HG02623 (cell line): ENCODE measurements around the gene FBXW8.

ENCODE experiments used
- ATAC-seq: cut with Tn5 transposase; IDR thresholded peaks from one replicate; pipeline ENCODE4 v1.9.1; 2021; ENCODE audit warnings: moderate library complexity; ENCODE audit not compliant: unreplicated experiment

Gene FBXW8

DNA sequence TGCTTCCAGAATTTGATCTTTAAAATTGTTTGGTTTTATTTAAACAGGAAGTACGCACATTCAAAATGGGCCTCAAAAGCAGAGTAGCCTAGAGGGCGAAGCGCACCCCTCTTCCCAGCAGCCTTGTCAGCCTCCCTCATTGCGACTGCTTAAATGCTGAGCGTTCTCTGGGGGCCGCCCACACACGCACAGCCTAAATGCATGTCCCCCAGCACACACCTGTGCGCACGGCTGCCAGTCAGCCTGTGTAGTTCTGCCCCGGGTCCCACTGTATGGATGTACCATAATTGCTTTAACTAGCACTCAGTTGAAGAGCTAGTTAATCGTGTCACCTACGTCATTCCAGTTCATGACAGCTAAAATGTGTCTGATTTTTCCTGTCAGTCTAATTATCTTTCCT is 109.1 kb downstream of the FBXW8 start:
- ATAC-seq = no peak

- ATAC-seq = no peak
Measured at GRCh38 chr12:117020536-117021220, 109.9 kb downstream of the FBXW8 start.

DNA sequence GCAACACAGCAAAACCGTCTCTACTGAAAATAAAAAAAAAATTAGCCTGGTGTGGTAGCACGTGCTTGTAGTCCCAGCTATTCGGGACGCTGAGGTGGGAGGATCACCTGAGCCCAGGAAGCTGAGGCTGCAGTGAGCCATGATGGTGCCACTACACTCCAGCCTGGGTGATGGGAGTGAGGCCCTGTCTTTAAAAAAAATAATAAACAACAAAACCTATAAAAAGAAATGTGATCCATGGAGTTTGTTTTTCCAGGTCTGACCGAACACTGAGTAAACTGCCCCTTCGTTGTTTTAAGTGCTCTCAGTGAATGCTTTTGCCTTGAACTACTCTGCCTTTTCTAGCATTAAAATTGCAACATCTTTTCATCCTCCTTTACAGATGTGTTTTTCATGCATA is 111.7 kb downstream of the FBXW8 start:
- ATAC-seq = no peak

DNA sequence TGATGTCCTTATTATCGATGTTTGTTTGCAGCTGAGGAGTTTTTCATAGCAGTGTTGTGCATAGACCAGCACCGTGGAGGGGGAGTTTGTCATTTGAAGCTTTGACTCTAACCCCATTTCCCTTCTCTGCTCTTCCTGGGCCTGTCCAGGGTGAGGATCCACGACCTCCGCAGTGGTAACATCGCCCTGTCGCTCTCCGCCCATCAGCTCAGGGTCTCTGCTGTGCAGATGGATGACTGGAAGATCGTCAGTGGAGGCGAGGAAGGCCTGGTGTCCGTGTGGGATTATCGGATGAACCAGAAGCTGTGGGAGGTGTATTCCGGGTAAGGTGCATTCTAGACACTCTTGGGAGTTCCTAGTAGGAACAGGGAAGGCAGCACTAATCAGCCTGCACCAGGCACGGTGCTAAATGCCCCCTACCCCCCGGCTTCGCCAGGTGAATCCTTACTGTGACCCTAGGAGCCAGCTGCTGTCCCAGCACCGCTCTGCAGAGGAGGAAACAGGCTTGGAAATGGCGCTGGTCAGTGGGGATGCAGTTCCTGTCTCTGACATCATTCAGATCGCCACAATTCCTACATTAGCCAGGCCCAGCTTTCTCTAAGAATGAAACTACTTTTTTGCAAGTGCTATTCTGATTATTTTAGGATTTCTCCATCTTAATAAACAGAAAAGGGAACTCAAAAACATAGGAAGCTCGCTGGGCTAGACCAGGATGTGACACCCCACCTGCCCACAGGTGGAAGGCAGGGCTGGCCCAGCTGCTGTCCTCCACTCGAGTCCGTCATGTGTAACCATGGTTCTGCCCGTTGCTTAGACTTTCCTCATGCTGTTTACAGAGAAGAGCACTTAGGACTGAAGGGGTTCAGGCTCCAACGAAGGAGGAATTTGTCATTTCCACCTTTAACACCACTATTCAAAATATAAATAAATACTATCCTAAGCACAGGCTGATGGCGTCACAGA is 113.5 kb downstream of the FBXW8 start:
- no peak for ATAC-seq

DNA sequence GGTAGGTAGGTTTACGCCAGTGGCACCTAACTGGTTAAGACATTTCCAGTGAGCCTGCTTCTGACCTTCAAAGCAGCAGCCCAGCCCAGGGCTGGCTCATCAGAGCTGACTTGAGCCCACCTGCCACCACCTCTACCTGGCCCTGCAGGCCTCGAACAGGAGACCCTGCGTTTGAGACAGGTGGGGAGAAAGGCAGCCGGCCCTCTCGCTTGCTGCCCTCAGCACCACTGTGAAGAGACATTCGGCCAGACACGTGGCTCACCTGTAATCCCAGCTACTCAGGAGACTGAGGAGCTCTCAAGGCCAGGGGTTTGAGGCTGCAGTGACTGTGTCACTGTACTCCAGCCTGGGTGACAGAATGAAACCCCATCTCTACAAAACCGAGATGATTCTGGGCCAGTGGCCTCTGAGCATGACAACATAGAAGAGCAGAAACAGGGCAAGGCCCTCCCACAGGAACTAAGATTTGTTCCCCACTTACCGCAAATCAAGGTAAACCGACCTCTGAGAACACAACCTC is 114.3 kb downstream of the FBXW8 start:
- no peak for ATAC-seq

GRCh38 chr12:117025481-117026151 is 114.9 kb downstream of the FBXW8 start:
- no peak for ATAC-seq

DNA sequence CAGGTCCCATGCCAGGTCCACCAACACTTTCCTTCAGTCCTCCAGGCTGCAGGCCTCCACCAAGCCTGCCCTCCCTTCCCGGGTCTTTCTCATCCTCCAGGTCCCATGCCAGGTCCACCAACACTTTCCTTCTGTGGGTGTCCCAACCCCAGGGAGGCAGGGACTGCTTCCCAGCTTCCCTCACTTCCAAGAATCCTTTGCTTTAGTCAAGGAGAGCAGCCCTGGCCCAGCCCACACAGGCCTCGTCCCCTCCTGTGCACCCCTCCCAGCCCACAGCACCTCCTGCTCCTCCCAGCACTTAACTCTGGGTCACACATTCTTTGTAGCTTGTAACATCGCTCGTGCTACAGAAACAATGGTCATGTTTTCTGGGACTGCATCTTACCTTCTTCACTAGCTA is 115.6 kb downstream of the FBXW8 start:
- no peak for ATAC-seq

DNA sequence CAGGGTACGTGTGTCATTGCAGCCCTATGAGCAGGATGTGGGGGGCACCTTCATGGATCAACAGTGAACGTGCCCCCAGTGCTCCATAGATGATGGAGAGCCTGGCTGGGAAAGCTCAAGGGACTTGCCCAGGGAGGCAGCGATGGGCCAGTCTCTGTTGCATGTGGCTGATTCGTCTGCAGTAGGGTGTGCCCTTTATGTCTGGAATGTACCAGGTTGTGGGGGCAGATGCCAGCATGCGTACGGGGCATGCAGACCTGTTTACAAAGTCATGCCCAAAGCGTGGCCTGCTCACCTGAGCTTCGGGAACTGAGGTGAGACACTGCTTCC is 116.1 kb downstream of the FBXW8 start:
- ATAC-seq = no peak

GRCh38 chr12:117027251-117028086 is 116.7 kb downstream of the FBXW8 start:
- ATAC-seq = no peak

- no peak for ATAC-seq
Measured at GRCh38 chr12:117028254-117028653, 117.5 kb downstream of the FBXW8 start.

GRCh38 chr12:117030187-117030900 is 119.6 kb downstream of the FBXW8 start:
- ATAC-seq = no peak

- ATAC-seq = no peak
Measured at GRCh38 chr12:117031843-117032592, 121.3 kb downstream of the FBXW8 start.

DNA sequence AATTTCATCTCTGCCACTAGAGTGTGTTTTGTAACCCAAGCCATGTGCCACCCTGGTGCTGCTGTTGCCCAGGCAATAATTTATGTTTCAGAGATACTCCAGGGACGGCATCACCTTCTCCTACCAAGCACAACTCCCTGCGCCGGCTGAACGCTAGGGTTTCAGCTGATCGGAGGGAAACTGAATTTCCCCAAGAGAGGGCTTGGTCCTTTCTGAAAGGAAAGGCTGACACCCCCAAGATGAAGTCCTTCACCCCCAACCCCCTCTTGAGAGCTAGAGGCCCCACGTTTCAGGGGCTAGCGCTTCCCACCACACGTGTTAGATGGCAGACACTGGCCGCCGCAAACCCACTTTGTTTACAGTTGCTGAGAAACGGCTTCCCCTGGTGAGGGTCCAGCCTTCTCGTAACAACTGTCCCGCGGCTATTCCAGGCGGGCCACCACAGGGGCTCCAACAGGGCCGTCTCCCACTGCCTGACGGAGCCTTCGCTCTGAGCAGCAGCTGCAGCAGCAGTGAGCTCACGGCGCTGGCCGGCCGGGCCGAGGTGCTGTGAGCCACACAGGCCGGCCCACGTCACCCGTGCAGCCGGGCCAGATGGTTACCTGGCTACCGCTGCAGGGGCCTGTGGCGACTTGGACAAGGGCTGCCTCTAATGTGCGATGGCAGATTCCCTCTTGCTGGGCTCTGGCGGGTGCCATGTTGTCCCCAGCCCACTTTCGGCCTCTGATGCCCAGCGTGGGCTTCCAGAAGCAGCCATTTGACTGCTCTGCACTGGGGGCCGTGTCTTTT is 122.0 kb downstream of the FBXW8 start:
- no peak for ATAC-seq

GRCh38 chr12:117033382-117034221 is 122.9 kb downstream of the FBXW8 start:
- no peak for ATAC-seq

DNA sequence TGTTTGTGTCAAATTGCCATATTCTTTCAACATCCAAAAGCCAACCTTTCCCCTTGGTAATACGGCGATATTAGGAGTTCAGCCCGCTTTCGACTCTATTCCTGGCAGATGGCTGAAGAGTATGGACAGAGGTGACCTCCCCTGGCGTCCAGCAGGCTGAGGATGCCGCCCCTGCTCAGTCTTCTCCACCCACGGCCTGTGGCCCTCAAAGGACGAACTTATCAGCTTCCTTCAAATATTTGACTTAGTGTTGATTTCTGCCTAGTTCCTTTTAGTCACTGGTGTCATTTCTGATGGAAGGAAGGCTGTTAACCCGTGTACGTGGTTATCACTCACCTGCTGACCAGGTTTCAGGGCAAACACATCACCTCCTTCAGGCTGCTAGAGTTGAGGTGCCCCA is 123.5 kb downstream of the FBXW8 start:
- ATAC-seq = no peak

DNA sequence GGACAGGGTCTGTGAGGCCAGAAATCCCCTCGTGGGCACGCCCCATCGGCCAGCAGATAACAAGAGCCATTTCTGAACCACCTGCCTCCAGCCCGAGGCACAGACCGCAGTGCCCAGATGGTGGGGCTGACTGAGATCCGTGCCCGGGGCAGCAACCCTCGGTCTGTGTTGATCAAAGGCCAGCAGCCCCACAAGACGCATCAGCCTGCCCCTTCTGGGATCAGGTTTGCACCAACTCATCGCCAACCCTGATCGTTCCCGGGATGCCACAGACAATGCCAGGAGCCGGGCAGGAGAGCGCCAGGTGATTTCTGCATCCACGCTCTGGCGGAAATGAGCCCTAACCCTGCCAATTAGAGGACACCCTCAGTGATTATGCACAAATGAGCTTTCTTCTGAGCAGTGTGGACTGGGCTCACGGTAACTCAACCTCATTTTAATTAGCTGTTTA is 124.0 kb downstream of the FBXW8 start:
- ATAC-seq = no peak

- ATAC-seq = no peak
Measured at GRCh38 chr12:117035287-117035686, 124.5 kb downstream of the FBXW8 start.

DNA sequence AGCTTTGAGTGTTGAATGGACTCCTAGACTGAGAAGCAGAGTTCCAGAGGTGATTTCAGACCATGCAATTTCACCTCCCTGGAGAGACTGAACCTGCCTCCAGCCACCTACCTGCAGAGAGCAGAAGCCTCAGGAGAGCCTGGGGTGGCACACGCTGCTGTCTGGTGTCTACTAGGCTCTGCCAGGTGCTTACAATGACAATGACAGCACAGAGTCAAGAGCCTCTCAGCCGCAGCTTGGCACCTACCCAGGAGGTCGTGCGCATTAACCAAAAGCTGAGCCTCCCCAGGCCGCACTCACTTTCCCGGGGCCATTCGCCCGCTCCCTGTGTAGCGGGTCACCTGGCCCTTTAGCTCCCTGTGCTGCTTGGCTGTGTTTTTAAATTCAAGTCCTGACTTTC is 125.3 kb downstream of the FBXW8 start:
- no peak for ATAC-seq
